ENCODE results near the gene ARHGAP6.

GRCh38 chrX:11540532-11541377 lies 125.0 kb downstream of the ARHGAP6 start:
- TF ChIP-seq ZNF274 (IDR thresholded peaks at IDR 0.05; ENCODE audit: low read depth, low read length) (no peak), YY1 (IDR thresholded peaks at IDR 0.05; ENCODE audit: insufficient read depth, insufficient read length) (no peak), SUZ12 (IDR thresholded peaks at IDR 0.05; ENCODE audit: extremely low read depth, insufficient read depth, insufficient read length) (no peak)
